Lung microvascular endothelial cell (primary cell): ENCODE results near the gene BNC2. TPM values are rescaled to one million over a fixed set of nuclear protein-coding genes. Genes with fewer than 3 reads are reported as not detected.

Experiments used
- DNase-seq, 2 donors: peaks; one replicate each; pipeline versions ENCODE4 v3.0.0 to v3.0.0-alpha.2; 2010; ENCODE audit warnings: low read depth in 2 of 2
- total RNA-seq: library from RNA; depleted of rRNA; stranded (reverse); fragments of >200 nt; gene quantifications from 2 replicates; pipeline ENCODE4 v1.2.1, GENCODE V29; 2014

BNC2 gene
- total RNA-seq, 1 donor from 2014 or later: 3.4 TPM

DNA sequence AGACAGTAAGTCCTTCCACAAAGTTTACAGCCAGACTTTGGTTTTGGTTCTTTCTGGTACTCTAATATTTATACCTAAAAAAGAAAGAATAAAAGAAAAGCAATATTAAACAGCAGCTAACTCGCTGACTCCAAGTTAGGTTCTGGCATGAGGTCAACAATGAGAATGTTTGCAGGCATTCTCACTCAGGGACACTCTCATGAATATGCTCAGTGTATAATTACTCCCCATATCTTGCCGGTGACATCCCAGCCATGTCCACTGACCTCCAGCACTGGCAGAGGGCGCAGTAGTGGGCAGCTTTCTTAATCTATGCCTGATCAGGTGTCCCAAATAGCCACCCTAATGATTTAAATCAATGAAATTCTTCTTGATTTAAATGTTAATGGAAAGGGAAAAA is 151.5 kb downstream of the BNC2 start:
- DNase-seq: no peak

DNA sequence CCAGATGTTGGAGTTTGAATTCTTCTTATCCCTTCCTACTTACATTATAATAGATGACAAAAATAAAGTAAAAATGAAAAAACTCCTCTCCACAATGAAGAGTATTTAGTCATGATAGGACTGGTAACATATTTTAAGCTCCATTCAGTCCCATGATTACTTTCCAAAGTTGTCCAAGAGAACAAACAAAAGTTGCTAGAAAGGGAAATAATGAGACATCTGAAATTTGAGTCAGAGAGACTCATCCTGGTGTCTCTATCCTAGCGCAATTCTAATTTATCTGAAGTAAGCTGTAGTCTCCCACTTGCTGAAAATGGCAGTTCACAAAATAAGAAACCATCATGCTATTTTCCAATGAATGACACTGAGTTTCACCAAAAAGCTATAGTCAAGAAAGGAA is 152.2 kb downstream of the BNC2 start:
- no peak for DNase-seq

DNA sequence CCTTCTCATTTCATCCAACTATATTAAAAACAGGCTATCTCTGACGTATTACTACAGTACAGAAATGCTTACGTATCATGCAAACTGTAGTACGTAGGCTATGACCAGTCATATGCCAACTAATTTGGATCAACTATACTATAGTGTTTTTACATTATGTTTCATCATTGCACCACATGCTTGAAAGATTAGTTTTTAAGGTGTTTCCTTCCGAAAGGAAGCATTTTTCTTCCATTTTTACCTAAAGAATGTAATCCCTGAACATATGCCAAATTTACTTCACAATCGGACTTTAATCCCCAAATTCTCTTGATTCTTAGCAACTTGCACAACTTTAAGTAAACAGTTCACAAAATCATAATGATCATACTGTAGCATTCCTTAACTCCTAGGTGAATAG is 153.9 kb downstream of the BNC2 start:
- DNase-seq: no peak

DNA sequence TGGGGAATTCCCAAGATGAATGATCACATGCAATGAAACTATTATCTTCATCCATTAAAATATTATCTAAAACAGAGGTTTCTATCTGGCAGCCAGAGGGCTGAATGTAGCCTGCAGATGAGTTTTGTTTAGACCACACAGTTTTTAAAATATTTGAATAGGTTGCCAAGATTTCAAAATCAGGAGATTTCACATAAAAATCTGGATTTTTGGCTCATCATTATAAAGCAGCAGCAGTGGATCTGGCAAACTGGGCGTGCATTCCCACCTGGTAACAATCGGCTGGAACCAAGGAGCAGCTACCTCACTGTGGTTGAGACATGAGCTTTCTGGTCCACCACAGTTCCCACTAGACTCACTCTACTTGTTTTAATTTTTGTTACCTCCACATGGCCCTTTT is 155.1 kb downstream of the BNC2 start:
- DNase-seq: no peak

DNA sequence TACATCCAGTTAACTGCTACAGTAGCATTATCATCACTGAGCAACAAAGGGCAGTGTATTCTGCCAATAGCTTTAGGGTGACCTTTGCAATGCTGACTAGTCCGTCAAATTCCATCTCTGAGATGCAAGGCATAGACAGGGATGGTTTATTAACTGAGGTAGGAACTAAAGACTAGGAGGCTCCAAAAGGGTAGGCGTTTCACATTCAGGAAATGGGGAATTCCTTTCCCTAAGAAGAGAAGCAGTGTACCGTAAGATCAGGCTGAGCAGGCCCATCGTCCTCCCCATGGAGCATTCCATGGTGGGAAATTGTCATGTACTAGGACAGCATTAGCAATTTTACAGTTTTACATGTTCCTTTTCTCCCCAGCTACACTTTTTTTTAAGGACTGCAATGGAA is 157.7 kb downstream of the BNC2 start:
- DNase-seq: no peak

DNA sequence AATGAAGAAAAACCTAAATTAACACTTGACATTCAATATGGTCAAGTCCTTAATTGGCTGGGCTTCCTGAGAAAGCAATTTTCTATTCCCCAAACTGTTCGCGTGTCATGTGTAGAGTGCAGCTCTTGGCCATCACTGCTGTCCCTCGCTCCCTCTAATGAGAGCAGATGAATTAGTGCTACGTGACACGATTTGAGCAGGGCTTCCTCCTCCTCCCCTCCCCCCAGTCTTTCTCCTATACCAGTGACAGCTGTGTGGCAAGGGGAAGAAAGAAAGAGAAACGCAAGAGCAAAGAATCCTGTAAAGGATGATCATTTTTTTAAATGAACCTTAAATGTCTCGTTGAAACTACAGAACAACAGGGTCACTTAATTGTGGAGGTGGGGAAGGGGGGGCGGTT is 159.6 kb downstream of the BNC2 start:
- no peak for DNase-seq

DNA sequence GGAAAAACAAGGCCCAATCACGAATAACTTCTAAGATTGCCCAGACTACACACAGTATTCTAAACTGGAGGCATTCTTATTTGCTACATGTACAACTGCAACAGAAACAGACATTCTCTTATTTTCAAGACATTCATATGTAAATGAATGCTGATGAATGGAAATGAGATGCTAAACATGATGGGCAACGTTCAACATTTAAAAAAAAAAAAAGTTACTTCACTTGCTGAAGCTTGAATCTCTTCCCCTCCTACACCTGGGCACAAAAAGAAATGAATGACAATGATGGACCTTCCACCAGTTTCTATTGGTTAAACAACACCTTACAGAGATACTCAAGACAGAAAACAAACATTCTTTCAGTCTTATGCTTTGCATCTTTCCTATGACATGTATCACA is 160.5 kb downstream of the BNC2 start:
- DNase-seq: no peak

DNA sequence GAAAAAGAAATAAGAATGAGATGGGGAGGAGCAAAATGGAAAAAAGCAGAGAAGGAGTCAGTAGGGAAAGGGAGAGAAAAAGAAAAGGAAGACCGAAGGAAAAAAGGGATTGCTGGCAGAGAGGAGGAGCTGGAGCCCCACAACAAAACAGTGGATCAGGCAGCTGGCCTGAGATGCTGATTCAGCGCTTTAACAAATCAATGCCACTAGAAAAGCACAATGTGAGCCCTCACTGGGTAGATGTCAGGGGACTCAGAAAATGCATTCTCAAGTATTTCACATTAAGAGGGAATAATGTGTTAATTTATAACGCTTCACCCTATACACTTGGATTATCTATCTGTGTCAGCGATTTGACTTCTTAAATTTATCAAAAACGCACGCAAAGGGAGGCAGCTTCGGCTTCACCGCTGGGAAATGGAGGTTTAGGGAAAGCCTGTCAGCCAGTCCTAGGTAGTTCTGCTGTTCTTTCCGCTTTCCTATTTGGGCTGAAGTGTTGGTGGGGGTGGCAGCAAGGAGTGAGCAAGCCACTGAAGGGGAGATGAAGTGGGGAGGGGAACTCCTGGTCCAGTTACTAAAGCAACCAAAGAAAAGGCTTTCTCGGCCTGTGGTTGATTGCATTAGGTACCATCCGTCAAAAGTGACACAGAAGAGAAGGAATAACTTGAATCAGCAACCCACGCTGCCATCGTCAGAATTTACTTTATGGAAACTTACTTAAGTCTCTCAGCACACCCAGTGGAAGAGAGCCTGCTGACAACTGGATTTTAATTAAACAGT is 161.6 kb downstream of the BNC2 start:
- peak in 1 of 2 donors; percentile 28 for DNase-seq

DNA sequence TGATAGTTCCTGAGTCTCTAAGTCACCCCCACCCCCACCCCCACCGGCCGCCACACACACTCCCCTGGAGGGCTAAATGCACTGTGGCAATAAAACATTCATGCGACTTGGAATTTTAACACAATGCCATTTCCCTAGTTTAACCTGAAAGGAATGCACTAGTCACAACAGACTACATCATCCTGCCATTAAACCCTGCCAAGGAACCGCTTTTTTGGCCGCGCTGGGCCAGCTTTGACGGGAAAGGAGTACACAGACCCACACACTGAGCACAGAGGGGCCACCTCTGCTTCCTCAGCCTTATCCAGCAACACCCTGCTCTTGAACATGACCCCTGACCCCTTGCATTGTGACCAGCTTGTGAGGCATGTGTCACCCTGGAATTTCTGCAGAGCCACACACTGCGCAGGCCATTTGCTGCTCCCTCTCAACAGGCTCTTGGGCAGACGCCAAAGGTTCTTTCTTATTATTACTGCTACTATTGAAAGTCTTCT is 165.3 kb downstream of the BNC2 start:
- peak; percentile 88 to 98 for DNase-seq

DNA sequence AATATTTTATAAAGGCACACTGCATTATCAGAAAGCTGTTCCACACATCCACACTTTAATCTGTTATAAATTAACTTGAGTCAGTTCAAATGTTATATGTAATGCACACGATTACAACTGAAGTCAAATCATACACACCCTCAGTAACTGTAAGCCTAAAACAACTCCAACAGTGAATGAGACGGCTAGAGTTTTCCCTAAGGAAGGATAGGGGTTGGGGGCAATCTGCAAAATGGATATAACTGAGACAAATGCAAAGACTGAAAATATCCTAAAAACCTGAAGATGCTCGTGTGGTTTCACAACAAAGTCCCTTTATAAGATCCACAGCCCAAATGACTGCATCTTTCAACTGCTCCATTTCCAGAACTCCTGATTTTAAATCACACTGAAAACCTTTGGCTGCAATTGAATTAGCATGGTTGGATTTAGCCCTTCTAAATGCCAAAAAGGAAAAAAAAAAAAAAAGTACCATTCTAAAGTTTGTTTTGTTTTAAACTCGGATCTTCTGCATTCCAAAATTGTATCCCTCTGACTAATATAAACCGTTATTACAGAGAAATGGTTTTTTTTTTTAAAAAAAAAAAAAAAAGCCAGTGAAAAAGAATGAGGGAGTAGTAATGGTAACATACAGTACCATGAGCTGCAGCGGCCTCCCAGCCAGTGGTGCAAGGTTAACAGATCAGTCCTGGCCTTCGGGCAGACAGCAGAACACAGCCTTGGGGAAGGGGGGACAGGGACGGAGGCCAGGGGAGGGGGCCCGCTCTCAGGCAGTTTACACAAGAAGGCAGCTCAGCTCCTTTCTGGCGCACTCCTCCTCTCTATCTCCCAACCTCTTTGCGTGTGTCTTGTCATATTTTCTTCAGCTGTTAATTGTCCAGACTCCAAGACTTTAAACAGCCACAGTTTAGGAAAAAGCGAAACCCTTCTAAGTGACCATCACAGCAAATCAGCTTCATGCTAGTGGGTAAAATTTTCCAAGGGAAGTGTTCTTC is 166.1 kb downstream of the BNC2 start:
- DNase-seq: peak; percentile 32 to 84

DNA sequence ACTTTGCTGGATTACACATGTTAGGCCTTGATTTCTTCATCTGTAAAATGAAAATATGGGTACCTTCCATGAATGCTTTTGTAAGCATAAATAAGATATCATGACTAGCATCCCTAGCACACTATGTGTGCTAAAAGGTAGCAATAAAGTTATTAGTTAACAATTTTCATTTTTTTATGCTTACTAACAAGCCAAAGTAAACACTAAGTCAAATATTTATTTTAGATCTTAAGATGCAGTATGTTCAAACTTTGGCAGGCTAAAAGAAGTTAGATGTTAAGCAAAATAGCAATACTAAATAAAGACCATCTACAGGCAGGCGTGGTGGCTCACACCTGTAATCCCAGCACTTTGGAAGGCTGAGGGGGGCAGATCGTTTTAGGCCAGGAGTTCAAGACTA is 169.1 kb downstream of the BNC2 start:
- DNase-seq: no peak

DNA sequence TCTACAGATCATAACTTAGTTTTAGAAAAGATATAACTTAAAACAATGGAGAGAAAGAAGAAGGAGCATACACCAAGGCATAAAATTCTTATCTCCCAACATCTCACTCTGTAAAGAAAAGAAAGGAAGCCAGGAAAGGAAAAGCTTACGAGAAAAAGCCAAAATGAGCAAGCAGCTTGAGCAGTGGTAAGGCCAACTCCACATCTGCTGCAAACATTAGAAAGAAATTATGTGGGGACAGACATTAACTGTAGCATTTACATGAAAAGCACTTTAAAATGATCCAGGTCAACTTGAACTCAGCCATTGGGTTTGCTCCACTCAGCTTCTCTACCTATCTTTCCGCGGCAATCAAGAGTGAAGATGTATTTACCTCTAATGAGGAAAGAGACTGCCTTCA is 176.9 kb downstream of the BNC2 start:
- no peak for DNase-seq

DNA sequence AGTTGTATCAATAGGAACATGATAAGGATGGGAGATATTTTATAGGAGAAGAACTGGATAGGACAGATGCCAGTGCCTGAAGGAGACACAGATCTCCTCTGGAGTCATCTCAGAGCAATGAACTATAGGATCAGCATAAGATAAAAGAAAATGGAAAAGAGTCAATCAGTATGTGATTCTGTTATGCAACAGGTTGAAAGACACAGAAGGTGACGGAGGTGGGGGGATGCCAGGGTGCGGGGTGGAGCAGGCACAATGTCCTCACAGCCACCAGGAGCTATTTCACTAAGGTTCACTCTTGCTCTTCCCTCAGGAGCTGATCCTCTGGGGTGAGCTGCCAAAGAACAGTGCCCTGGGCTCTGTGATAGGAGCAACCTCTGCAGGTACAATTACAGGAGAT is 179.8 kb downstream of the BNC2 start:
- no peak for DNase-seq

DNA sequence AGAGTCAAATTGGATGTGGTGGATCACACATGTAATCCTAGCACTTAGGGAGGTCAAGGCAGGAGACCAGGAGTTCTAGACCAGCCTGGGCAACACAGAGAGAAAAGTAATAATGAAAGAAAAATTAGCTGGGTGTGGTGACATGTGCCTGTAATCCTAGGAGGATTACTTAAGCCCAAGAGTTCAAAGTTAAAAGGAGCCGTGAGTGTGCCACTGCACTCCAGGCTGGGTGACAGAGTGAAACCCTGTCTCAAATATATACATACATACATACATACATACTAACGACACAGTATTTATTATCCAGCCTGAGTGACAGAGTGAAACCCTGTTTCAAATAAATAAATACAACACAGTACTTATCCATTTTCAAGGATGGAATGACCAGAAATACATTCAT is 180.3 kb downstream of the BNC2 start:
- no peak for DNase-seq

DNA sequence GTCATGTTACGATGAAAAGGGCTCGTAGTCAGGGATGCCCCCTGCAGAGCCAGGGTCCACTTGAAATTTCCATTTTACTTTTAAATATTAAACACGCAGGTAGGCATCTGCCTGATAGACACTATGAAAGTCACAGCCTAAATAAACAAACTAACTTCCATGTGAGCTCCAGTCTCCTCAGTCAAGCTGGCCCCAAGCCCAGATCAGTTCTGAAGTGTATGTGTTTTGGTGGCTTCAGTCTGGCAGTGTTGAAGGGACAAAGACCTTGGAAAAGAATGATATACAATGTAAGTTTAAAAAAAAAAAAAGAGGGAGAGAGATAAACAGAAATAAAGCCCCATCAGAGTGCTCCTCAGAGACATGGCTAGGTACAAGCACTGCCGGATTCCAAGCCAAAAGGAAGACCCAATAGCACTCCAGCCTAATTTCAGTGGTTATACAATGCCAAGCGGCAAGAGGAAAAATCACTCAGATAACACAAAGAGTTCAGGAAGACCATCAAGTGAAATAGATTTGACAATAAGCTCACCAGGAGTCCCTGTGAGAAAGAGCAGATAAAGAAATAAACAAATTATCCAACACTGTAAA is 181.0 kb downstream of the BNC2 start:
- DNase-seq: peak; percentile 44 to 71

DNA sequence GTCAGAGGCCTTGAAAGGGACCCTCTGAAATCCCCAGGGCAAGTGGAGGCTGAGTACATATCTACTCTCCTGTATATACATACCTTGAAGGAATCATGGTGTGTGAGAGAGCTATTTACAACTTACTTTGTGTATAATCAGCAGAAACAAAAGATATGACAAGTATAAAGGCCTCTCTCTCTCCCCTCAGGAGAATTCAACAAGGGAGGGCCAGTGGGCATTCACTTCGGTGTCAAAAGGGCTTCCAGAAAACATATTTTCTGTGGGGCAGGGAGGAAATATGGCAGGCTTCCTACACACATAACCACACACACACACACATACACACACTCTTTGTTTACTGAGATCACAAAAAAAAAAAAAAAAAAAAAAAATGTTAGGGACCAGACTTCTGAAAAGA is 181.7 kb downstream of the BNC2 start:
- DNase-seq: peak; percentile 55 to 67

DNA sequence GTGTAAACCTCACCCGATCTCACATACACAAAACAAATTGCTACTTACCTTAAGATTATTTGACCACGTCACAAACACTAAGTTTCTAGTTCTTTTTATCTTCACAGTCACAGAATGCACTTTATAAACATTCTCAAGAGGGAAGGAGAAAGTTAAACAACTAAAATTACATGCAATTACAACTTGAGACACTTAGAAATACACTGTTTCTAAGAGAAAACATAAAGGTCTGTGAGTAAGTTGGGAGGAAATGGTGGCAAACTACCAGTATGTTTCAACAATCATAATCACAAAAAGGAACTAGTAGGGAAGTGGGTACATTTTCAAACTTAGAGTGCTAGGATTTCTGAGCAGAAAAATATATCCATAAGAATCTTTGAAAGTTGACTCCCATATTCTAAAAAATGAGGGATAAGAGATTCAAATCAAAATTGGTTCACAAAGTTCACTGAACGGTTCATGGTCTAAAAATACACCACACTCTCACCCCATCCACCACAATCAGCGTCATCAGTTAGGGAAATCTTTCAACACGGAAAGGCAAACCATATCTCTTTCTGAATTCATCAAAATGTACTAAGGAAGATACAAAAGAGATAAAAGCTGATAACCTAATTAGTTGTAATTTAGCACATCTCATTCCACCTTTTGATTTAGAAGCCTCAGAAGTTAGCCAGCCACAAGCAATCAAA is 182.6 kb downstream of the BNC2 start:
- DNase-seq: peak; percentile 20 to 52

DNA sequence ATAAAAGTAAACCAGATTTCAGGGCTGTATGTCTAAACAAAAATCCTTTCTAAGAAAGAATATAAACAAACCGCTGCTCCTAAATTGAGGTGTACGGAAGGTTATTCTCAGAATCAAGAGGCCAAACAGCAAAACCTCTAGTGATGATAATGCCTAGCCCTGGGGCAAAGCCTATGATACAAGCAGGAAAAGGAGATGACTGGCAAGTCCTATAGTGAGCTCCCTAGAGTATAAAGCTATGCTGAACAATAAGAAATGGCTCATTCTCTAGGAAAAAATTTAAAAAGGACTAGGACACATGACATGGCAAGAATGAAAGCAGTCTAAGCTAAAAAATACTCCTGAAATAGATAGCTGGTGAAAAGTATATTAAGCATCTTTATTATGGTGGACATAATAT is 187.1 kb downstream of the BNC2 start:
- no peak for DNase-seq

DNA sequence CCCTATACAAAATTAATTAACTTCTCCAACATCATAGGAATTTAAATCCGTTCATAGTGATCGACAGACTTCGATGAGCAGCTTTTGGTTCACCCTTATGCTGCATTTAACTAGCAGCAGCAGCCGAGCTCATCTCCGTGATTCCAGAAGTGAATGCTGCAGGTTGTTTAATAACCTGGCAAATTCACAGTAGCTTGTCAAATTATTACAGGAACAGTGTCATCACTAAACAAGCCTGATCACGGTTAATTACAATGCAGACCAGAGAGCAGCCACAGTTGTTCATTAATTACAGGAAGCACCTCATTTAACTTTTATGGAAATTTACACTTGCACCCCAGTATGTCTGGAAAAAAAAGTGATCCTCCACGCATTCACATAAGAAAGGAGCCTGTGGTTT is 188.2 kb downstream of the BNC2 start:
- no peak for DNase-seq

DNA sequence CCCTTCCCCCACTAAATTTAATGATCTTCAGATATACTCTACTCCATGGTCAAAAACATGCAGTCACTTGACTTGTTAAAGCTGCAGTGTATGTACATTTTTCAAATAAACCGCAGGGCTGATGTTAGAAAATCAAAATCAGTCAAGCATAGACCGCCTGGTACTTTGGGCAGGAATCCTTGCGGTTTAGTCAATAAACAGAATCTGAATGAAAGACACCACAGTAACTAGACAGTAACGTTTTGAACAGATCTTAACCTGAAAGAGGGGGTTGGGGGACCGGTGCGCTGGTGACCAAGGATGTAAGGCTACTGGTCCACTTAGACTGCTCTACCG is 188.8 kb downstream of the BNC2 start:
- no peak for DNase-seq

DNA sequence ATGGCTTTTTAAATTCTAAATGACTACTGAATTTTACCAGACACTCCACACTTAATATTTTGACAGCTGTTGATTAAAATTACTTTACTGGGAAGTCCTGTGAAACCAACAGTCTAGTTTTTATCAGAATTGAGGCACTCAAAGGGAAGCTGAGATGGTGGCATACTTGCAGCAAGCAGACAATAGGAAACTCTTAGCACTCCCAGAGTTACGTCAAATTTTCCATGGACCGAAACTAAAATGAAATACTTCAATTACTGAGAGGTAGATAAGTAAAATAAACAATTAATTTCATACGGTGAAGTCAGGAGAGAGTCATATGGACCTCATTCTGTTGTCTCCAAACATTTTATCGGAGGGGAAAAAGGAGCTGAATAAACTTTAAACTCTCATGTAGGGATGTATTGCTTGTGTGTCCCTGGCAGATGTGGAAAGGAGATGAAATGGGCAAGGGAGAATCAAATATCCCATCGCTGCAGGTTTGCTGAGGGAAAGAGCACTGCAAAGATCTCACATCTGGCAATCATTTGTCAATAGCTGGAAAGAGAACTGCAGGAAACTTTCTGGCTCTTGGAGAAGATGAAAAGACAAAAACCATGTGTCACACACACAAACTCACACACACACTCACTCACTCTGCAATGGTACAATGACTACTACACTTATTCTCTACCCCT is 189.4 kb downstream of the BNC2 start:
- DNase-seq: peak; percentile 62
